HG03097 (cell line): Measurements from ENCODE around the gene GABBR2.

Experiments
- ATAC-seq: cut with Tn5 transposase; IDR thresholded peaks from one replicate; pipeline ENCODE4 v1.9.1; 2021; ENCODE audit not compliant: unreplicated experiment, low FRiP score

The GABBR2 gene

GRCh38 chr9:98316445-98317133 is 392.1 kb downstream of the GABBR2 start:
- ATAC-seq = no peak

- no peak for ATAC-seq
Observed at GRCh38 chr9:98315551-98316060, 393.1 kb downstream of the GABBR2 start.

- no peak for ATAC-seq
Observed at GRCh38 chr9:98315067-98315453, 393.7 kb downstream of the GABBR2 start.

- no peak for ATAC-seq
Observed at GRCh38 chr9:98314381-98315066, 394.2 kb downstream of the GABBR2 start.

GRCh38 chr9:98312365-98312764 is 396.4 kb downstream of the GABBR2 start:
- no peak for ATAC-seq

- ATAC-seq = no peak
Observed at GRCh38 chr9:98311541-98311940, 397.2 kb downstream of the GABBR2 start.

GRCh38 chr9:98310752-98311392 is 397.9 kb downstream of the GABBR2 start:
- no peak for ATAC-seq

GRCh38 chr9:98306384-98307145 is 402.2 kb downstream of the GABBR2 start:
- ATAC-seq = no peak

- no peak for ATAC-seq
Observed at GRCh38 chr9:98304381-98304780, 404.4 kb downstream of the GABBR2 start.

- no peak for ATAC-seq
Observed at GRCh38 chr9:98303633-98304125, 405.1 kb downstream of the GABBR2 start.

- no peak for ATAC-seq
Observed at GRCh38 chr9:98302938-98303632, 405.6 kb downstream of the GABBR2 start.

- no peak for ATAC-seq
Observed at GRCh38 chr9:98302150-98302549, 406.6 kb downstream of the GABBR2 start.

- no peak for ATAC-seq
Observed at GRCh38 chr9:98300611-98301010, 408.1 kb downstream of the GABBR2 start.

- ATAC-seq = no peak
Observed at GRCh38 chr9:98298476-98298875, 410.3 kb downstream of the GABBR2 start.

- no peak for ATAC-seq
Observed at GRCh38 chr9:98295824-98296223, 412.9 kb downstream of the GABBR2 start.

- ATAC-seq = no peak
Observed at GRCh38 chr9:98291820-98292219, 416.9 kb downstream of the GABBR2 start.

GRCh38 chr9:98290411-98290810 is 418.3 kb downstream of the GABBR2 start:
- no peak for ATAC-seq

GRCh38 chr9:98289614-98290201 is 419.0 kb downstream of the GABBR2 start:
- no peak for ATAC-seq

- no peak for ATAC-seq
Observed at GRCh38 chr9:98288881-98289280, 419.9 kb downstream of the GABBR2 start.

- no peak for ATAC-seq
Observed at GRCh38 chr9:98287384-98287783, 421.4 kb downstream of the GABBR2 start.
